Endothelial cell of umbilical vein (primary cell): ENCODE measurements around the gene DDX51. TPM values are rescaled to one million over a fixed set of nuclear protein-coding genes. Genes with fewer than 3 reads are reported as not detected.

ENCODE experiments used
- BruUV-seq: library from RNA; stranded (reverse); fragments of 400-500 nt; replicated peaks from 2 replicates; lab custom pipeline; 2021; lab: Mats Ljungman, UMichigan
- CTCF ChIA-PET: fragments of 300-600, 350-600 bp; sonication (Branson Sonifier 250); formaldehyde crosslinking; loops from one replicate; lab custom pipeline; 2021; ENCODE audit warnings: antibody characterized with exemption, inconsistent platforms; lab: Charles Lee
- POLR2A ChIA-PET: fragments of 300-600, 350-600 bp; sonication (Branson Sonifier 250); formaldehyde crosslinking; loops from one replicate; lab custom pipeline; 2021; ENCODE audit warnings: antibody characterized with exemption, inconsistent platforms; lab: Charles Lee
- DNase-seq: peaks from one replicate; pipeline ENCODE4 v3.0.0-alpha.2; 2011; ENCODE audit warnings: low read depth, low spot score
- FAIRE-seq: peaks from 2 replicates; lab custom pipeline; 2011; peaks lifted over from hg19 to GRCh38; lab: Jason Lieb, UNC
- H2AFZ ChIP-seq: 2 replicates; pipeline ENCODE4 v1.6.0; 2012; ENCODE audit warnings: low read depth, low read length, control low read depth, inconsistent platforms
- H3K27ac ChIP-seq: 2 replicates; pipeline ENCODE4 v1.5.1; 2011; ENCODE audit warnings: low read depth, mild to moderate bottlenecking, control low read depth, low read length, moderate library complexity; ENCODE audit not compliant: insufficient read depth
- H3K27me3 ChIP-seq, 2 experiments: 2 replicates each; pipeline versions ENCODE4 v1.6.0 to v1.6.1; 2011; ENCODE audit warnings: low read length in 2 of 2, mixed read lengths in 1 of 2; ENCODE audit not compliant: control insufficient read depth in 2 of 2, insufficient read depth in 2 of 2
- H3K36me3 ChIP-seq, 2 experiments: 2 replicates in 1 of 2; 3 replicates in 1 of 2; pipeline ENCODE4 v1.5.1; 2011; ENCODE audit warnings: low read length in 2 of 2, mild to moderate bottlenecking in 1 of 2, moderate library complexity in 1 of 2; ENCODE audit not compliant: control insufficient read depth in 2 of 2, insufficient read depth in 2 of 2; ENCODE audit errors: extremely low read depth in 1 of 2
- H3K4me1 ChIP-seq: 3 replicates; pipeline ENCODE4 v1.5.1; 2011; ENCODE audit warnings: mild to moderate bottlenecking, low read length; ENCODE audit not compliant: control insufficient read depth, insufficient read depth; ENCODE audit errors: extremely low read depth
- H3K4me2 ChIP-seq: 2 replicates; pipeline ENCODE4 v1.6.1; 2011; ENCODE audit warnings: low read length, control low read depth, mixed read lengths; ENCODE audit not compliant: insufficient read depth
- H3K4me3 ChIP-seq, 3 experiments: fragments of 200-600 bp in 1 of 3; sonication (generic), shearing (Covaris generic) in 1 of 3; replicated peaks in 1 of 3; 2 replicates each; pipeline ENCODE4 v1.5.1; 2011 to 2016; ENCODE audit warnings: control low read depth in 3 of 3, low read length in 3 of 3, mild to moderate bottlenecking in 2 of 3, inconsistent platforms in 1 of 3, low read depth in 1 of 3, moderate library complexity in 1 of 3; ENCODE audit not compliant: insufficient read depth in 1 of 3
- H3K79me2 ChIP-seq: 2 replicates; pipeline ENCODE4 v1.6.0; 2012; ENCODE audit warnings: low read length, inconsistent platforms; ENCODE audit not compliant: control insufficient read depth, insufficient read depth
- H3K9ac ChIP-seq: replicated peaks from 2 replicates; pipeline ENCODE3; 2011; ENCODE audit warnings: low read length, control low read depth; ENCODE audit not compliant: insufficient read depth; ENCODE audit errors: extremely low read depth
- H3K9me1 ChIP-seq: replicated peaks from 3 replicates; pipeline ENCODE4 v1.6.0; 2011; ENCODE audit warnings: mild to moderate bottlenecking, low read length; ENCODE audit not compliant: control insufficient read depth, insufficient read depth; ENCODE audit errors: extremely low read depth
- H3K9me3 ChIP-seq: replicated peaks from 2 replicates; pipeline ENCODE4 v1.5.1; 2012; ENCODE audit warnings: low read length, inconsistent platforms; ENCODE audit not compliant: control insufficient read depth, insufficient read depth
- H4K20me1 ChIP-seq: replicated peaks from 2 replicates; pipeline ENCODE3; 2011; ENCODE audit warnings: mild to moderate bottlenecking, low read length; ENCODE audit not compliant: control insufficient read depth, insufficient read depth; ENCODE audit errors: extremely low read depth
- CTCF ChIP-seq, 2 donors: IDR thresholded peaks; 1 replicate in 1 of 2; 2 replicates in 1 of 2; pipeline ENCODE4 v1.5.1; 2011; ENCODE audit warnings: low read length in 2 of 2, mild to moderate bottlenecking in 2 of 2, moderate library complexity in 2 of 2, control low read depth in 1 of 2, inconsistent platforms in 1 of 2, low read depth in 1 of 2; ENCODE audit not compliant: insufficient read depth in 1 of 2; ENCODE audit errors: extremely low read depth in 1 of 2
- EZH2 ChIP-seq: IDR thresholded peaks from 2 replicates; pipeline ENCODE4 v1.6.1; 2012; ENCODE audit warnings: borderline replicate concordance, low read depth, mild to moderate bottlenecking, moderate library complexity, low read length, inconsistent platforms; ENCODE audit not compliant: severe bottlenecking
- FOS ChIP-seq: IDR thresholded peaks from 2 replicates; pipeline ENCODE4 v1.6.1; 2011; ENCODE audit warnings: mild to moderate bottlenecking, low read length, moderate library complexity, borderline replicate concordance; ENCODE audit not compliant: insufficient read depth
- GATA2 ChIP-seq: IDR thresholded peaks from 2 replicates; pipeline ENCODE4 v1.7.0; 2011; ENCODE audit warnings: low read depth, mild to moderate bottlenecking, moderate library complexity, mixed read lengths, low read length; ENCODE audit not compliant: insufficient read length, insufficient read depth
- JUN ChIP-seq: IDR thresholded peaks from 2 replicates; pipeline ENCODE4 v1.6.1; 2011; ENCODE audit warnings: borderline replicate concordance, low read depth; ENCODE audit not compliant: insufficient read length, insufficient read depth
- MYC ChIP-seq: IDR thresholded peaks from one replicate; pipeline ENCODE4 v1.6.1; 2011; ENCODE audit warnings: mild to moderate bottlenecking, low read depth, low read length
- POLR2A ChIP-seq: IDR thresholded peaks from 2 replicates; pipeline ENCODE4 v1.6.1; 2012; ENCODE audit warnings: low read depth, mild to moderate bottlenecking, control low read depth, low read length
- POLR2AphosphoS5 ChIP-seq: IDR thresholded peaks from 2 replicates; pipeline ENCODE4 v1.6.1; 2012; ENCODE audit warnings: low read depth, mild to moderate bottlenecking, control low read depth, low read length, moderate library complexity; ENCODE audit not compliant: insufficient read depth
- dilution Hi-C: fragments of 300-500 bp; cut with MboI; formaldehyde crosslinking; loops from one replicate; pipeline ENCODE4 v1.15.0; 2019; ENCODE audit warnings: low sequenced_read_pairs; ENCODE audit not compliant: extremely low pct_ligation_motif_present
- intact Hi-C: fragments of 100-400 bp; cut with micrococcal nuclease; formaldehyde crosslinking; loops from one replicate; pipeline ENCODE4 v1.10.0; 2022
- polyA plus RNA-seq, 4 experiments: library from polyadenylated mRNA; depleted of rRNA in 3 of 4; stranded (reverse) in 3 of 4; unstranded in 1 of 4; fragments of >200 nt; gene quantifications; 2 replicates each; pipeline versions ENCODE4 v1.2.1 to v1.2.3, GENCODE V29; 2011 to 2012; ENCODE audit warnings: missing spikeins in 1 of 4
- total RNA-seq: library from RNA; stranded (reverse); gene quantifications from 2 replicates; pipeline ENCODE4 v1.2.3, GENCODE V29; 2021
- TF ChIP-seq, protein P1 (sequence below): IDR thresholded peaks from 2 replicates; pipeline ENCODE4 v1.6.1; 2011; ENCODE audit not compliant: insufficient read depth, insufficient read length

The DDX51 gene
- total and polyA plus RNA-seq, 2 donors (not counting 3 experiments of a cell fraction or from before 2014, with no cell fraction given): 11.4 to 23.5 TPM

GRCh38 chr12:132108211-132108832 is 35.8 kb downstream of the DDX51 start:
- no peak overlapping the region for H3K27ac ChIP-seq
- DNase-seq (no peak), FAIRE-seq (no peak)
- dilution Hi-C loops (no loop called here), intact Hi-C loops (no loop called here)
- H3K9me3 ChIP-seq: no peaks in the 10 kb centered on the region
- H3K36me3 ChIP-seq: peaks cover 0 to 17% of the 10 kb centered on the region in 2 experiments
- H4K20me1 ChIP-seq: no peaks in the 10 kb centered on the region
- no peaks in the 10 kb centered on the region for H3K9me1 ChIP-seq
- BruUV-seq: no TSS peak
- H3K9ac ChIP-seq: no peak overlapping the region
- H3K4me3 ChIP-seq: no peak overlapping the region
- H3K4me2 ChIP-seq: no peak overlapping the region
- H3K4me1 ChIP-seq: no peaks in the 10 kb centered on the region
- ChIA-PET CTCF (interaction anchor here (1.2 kb wide), 1 partner anchor 18 kb away, joined by 3 read pairs; no protein-coding TSS in a partner anchor), POLR2A (no interaction called here)
- no peak for TF ChIP-seq CTCF (IDR thresholded peaks at IDR 0.05; ENCODE audit: extremely low read depth in 1 of 2, insufficient read depth in 1 of 2, low read depth in 1 of 2, low read length in 2 of 2)
- TF ChIP-seq POLR2AphosphoS5: no peak
- TF ChIP-seq FOS: no peak
- no peak for TF ChIP-seq MYC
- TF ChIP-seq EZH2: no peak
- TF ChIP-seq, protein P1, sequence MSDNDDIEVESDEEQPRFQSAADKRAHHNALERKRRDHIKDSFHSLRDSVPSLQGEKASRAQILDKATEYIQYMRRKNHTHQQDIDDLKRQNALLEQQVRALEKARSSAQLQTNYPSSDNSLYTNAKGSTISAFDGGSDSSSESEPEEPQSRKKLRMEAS: no peak
- TF ChIP-seq POLR2A: no peak
- TF ChIP-seq JUN: no peak
- no peak for TF ChIP-seq GATA2
- H2AFZ ChIP-seq: no peak overlapping the region
- H3K27me3 ChIP-seq: no peaks in the 10 kb centered on the region
- no peaks in the 10 kb centered on the region for H3K79me2 ChIP-seq
